Stimulated activated CD8-positive, alpha-beta memory T cell treated with anti-CD3 and anti-CD28 coated beads, Interleukin-4, amount 100 ng/mL, for 4 hours (primary cell): ENCODE measurements around the gene AXIN2.

ENCODE experiments used
- DNase-seq, 2 donors: peaks; one replicate each; pipeline ENCODE4 v3.0.0-alpha.2; 2020; ENCODE audit warnings: low read depth in 2 of 2, low spot score in 1 of 2

AXIN2 gene

DNA sequence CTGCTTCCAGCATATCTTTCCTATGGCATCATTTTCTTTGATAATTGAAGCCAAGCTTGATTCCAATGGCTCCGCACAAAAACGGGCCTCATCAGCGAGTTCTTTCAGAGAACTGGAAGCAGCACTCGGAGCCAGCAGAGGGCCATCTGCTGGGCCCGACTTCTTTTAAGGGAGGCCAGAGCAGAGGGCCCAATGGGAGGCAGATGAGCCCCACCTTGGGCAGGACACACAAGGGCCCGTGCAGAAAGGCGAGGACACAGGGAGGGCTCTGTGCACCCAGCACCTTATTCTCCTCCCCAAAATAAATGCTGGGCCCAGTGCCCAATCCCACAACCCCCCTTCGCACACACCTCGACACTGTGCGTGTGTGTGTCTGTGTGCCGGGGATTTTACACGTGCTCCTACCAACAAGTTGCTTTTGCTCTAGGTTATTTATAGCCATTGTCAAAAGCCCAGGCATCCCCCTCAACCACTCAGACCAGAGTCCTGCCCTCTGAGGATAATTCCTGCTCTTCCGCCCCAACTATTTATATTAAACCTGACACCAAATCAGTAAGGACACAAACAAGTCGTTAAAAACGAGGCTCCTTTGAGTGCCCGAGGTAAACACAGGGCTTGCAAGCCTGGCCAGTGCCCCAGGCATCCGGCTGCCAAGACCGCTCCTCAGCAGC is 6.8 kb downstream of the AXIN2 start:
- DNase-seq: no peak

DNA sequence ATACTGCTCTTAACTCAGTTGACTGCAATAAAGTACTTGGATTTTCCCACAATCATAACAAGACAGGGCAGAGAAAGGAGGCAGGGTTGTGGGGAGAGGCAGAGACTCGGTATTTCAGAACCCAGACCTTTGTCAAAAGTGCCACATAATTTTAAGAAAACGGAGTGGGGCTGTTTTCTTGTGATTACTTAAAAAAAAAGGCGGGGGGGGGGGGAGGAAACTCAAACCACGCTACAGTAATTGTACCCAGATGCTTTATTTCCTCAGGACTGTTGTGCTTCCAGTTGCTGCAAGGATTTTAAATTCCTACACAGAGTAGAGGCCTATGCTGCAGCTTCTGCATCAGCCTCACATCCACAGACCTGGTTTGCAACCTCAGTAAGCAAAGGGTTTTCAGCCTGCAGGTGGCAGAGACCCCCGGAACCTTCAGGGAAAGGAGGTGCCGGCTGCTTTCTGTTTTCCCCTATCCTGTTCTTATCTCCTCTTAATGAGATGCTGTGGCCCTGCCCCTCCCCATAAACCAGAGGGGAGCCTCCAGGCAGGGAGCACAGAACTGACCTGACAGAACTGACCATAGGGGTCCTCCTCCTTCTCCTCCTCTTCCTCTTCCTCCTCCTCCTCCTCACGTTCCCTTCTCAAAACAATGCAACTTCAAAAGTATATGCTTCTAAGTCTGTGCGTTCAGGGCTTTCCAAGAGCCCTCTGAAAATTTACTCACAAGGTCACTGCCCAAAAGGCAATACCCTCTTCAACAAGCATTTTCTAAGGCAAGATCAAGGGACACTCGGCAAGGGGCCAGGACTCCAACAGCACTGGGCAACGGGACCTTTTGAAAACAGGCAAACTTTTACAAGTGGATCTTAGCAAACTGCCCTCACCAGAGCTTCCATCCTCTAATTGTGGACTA is 7.5 kb downstream of the AXIN2 start:
- no peak for DNase-seq

DNA sequence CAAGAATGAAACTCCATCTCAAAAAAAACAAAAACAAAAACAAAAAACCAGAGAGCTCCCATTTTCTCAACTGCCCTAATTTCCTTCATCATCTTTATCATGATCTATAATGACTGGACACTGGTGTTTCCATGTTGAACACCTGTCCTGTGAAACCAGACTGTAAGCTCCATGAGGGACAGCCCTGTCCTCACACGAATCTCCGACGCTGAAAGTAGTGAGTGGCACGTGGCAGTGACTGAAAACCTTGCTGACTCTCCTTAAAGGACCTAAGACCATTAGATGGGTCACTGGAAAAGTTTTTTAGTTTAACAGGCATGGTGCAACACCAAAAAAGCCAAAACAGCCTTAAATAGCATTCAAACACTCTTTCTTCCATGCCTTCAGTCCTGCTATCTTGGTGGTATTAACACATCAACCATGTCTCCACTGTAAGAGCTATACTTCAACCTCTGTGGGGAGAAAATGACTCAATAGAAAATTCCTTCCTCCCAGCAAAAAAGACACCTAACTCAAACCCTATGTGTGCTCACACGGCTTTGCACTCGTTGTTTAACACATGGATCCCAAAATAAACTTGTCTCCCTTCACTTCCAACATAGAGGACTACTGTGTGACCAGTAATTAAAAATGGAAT is 8.3 kb downstream of the AXIN2 start:
- no peak for DNase-seq

DNA sequence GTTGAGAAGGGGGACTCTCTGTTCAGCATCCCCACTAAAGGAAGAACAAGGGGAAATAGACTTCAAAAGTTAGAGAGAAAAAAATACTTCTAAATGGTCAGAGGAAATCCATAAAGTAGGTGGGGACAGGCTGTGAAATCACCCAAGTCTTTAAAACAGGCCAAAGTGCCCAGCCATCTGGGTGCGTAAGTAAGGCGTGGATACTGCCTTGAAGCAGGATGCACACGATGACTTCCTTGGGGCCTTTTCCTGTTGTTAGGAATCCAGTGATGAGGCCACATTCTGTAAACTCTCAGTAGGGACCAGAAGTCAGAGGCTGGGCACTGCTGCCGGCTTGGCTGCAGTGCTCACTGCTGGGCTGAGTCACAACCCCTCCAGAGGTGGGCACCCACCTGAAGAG is 9.2 kb downstream of the AXIN2 start:
- no peak for DNase-seq

DNA sequence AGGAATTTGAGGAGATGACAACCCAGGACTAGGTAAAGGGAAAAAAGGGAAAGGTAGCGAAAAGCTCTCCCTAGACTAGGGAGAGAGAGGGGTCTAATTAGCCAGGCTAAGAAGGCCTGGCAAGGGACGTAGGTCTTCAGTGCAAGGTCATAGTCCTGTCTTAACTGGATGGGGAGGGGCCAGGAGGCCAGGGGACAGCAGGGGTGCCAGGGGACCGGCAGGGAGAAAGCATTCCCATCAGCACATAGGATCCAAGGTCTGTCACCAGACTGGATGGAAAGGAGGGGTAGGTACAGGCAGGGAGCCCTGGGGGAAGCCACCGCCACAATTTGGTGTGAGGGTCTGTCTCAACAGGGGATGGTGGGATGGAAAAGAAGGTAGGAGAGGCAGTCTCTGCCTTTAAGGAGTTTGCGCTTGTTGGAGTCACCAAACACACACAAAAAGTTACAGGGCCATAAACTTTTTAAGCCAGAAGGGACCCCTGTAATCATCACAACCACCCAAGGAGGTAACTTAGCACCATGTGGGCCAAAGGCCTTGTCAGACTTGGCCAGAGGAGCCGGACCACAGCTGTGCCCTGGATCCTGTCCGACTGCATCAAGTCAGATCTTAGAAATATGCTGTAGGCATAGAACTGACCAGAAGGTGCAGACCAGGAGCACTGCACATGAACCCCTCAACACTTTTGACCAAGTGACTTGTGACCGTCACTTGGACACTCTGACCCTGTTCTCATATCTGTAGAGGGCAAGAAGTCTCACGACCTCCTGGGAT is 10.0 kb downstream of the AXIN2 start:
- no peak for DNase-seq

GRCh38 chr17:65550758-65551157 is 10.7 kb downstream of the AXIN2 start:
- DNase-seq: no peak

DNA sequence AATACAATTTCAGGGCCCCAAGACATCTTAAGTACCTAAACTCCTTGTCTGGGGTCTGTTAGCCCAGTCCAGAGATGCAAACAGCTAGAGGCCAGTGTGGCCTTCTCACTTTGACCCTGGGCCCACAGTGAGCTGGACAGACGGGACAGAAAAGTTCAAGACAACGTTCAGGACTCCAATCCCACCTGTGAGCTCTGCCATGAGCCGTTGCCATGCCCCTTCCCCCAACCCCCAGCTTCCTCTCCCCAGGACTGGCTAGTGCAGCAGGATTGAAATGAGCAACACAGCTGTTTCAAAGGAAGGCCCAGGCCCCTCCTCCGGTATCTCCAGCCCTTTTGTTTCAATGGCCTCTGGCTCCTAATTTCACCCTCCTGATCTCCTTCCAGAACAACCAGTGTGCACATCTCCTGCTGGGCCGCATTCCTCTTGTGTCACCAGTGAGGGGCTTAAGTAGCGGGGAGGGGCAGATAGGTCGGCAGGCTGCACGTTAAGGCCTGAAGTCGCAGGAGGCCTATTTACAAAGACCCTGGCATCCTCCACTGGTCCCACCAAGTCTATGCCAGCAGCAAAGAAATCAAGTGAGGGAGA is 11.3 kb downstream of the AXIN2 start:
- DNase-seq: no peak

- no peak for DNase-seq
Measured at GRCh38 chr17:65548269-65548969, 13.0 kb downstream of the AXIN2 start.

- no peak for DNase-seq
Measured at GRCh38 chr17:65547253-65547670, 14.2 kb downstream of the AXIN2 start.

DNA sequence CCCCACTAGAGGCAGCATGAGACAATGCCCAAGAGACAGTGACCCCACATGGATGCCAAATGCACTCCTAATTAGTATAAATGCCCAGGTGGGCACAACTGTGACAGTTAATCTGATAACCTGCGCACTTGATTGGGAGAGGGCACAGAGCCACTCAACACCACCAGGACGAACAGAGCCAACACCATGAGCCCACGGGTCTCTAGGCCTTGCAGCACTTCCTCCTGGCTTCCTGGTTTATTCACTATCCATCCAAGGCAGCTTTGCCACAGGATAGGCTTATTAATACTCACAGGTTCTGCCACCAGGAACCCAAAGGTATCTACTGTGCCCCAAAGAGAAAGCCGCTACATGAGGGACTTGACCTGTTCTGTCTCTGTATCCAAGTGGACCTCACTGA is 14.9 kb downstream of the AXIN2 start:
- no peak for DNase-seq

DNA sequence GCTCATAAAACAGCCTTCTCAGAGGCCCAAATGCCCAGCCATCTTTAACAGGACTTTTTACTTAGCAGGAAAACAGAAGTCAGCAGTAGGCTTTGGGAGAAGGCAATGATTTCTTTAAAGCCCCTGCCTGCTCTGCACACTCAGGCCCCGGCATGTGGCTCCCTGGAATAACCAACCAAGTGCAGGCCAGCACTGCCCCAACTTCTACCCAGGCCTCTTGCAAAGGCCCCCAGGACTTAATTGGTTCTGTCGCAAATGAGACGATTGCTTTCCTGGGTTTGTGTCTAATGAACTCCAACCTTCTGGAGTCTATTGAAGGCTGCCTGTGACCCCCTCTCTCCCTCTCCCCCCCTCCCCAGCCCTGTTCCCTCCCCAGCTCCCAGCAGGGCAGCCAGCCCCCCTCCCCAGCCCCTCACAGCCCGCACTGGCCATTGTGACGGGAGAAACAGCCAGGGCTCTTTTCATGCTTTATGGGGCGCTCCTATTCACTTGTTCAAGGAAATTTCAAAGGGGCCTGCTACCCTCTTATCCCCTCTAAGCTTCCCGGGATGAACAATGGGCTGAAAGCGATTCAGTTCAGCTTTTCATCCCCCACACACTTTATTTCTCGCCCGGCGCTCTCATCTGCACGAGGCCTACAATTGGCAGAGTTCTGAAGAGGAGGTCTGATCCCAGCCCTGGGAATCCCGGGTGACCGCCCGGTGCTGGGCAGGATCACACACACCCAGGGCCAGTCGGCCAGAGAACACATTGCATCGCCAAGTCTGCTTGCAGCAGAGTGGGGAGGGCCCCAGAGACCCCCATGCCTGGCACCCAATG is 15.5 kb downstream of the AXIN2 start:
- DNase-seq: no peak

DNA sequence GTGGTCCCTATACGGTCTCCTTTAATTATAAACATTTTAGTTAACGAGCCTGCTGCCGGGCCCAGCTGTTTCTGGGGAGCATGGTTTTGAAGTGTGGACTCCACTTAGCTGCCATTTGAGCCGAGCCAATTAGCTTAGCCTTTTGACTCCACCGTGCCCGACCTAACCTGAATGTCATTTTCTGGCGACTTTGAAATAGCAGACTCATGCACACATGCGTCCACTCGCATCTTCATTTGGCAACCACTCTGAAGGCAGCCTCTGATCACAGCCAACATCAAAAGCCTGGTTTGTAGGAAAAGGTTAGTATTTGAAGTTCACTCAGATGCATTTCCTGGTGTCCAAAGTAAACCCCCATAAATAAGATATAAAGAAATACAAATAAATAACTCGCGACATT is 16.8 kb downstream of the AXIN2 start:
- DNase-seq: no peak

- DNase-seq: no peak
Measured at GRCh38 chr17:65542610-65543009, 18.8 kb downstream of the AXIN2 start.

- DNase-seq: no peak
Measured at GRCh38 chr17:65542067-65542466, 19.4 kb downstream of the AXIN2 start.

DNA sequence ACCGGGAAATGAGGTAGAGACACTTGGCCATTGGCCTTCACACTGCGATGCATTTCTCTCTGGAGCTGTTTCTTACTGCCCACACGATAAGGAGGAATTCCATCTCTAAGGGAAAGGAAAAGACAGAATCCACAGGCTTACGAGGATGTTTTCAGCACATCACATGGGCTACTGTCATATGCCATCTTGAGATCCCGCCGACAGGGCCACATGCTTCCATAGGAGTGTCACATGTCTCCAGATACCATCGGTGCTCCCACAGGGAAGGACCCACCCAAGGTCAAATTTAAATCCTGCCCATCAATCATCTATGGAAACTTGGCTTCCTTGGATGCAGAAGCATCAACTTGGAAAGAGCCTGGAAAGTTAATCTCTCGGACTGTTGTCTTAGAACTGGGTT is 20.0 kb downstream of the AXIN2 start:
- DNase-seq: no peak

GRCh38 chr17:65539630-65540266 is 21.7 kb downstream of the AXIN2 start:
- no peak for DNase-seq

DNA sequence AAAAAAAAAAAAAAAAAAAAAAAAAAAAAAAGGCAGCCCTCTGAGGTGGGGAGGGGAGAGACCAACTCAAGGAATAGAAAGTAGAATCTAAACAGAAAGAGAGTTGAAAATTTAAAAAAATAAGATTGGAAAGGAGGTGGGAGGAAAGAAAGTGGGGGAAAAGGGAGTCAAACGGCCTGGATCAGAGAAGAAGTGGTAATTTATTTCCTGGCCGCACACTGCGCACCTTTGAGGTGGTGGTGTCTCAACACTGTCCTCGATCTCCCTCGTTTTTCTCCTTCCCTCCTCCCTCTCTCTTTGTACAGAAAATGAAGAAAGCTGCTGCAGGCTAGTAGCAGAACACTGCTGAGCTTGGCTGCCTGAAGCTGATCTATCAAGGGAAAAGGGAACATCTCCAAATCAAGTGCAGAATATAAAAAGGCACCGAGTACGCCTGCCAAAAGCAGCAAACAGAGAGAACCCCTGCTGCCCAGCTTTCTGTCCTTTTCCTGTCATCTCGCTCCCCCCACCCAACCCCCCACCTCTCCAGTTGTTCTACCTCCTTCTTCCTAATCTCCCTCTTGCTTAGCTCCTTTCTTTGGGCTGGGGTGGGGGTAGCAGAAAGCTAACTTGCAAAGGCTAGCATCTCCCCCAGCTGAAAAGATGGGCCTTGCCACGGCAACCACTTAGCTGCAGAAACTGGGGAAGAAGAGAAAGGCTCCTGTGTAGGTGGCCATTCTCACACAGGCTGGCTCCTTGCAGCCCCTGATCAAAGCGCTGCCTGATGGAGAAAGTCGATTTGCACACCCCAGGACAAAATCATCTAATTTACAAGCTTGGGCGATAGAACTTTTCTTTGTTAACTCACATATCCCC is 22.5 kb downstream of the AXIN2 start:
- no peak for DNase-seq
